ENCODE data around the gene MSGN1.

GRCh38 chr2:17768894-17769293 lies 47.4 kb upstream of the MSGN1 start:
- TF ChIP-seq CTCF (tag by site-specific recombination; IDR thresholded peaks at IDR 0.05): no peak
- TF ChIP-seq ZNF513 (tag by site-specific recombination; IDR thresholded peaks at IDR 0.05): no peak
- no peak for TF ChIP-seq SP2 (tag by site-specific recombination; IDR thresholded peaks at IDR 0.05)

All from HEK293 (cell line).